HepG2 (cell line): ENCODE measurements around the gene DENND4C. TPM values are rescaled to one million over a fixed set of nuclear protein-coding genes. Genes with fewer than 3 reads are reported as not detected.

Experiments used
- DRAP1 ChIP-seq: IDR thresholded peaks from 2 replicates; pipeline ENCODE4 v1.6.1; 2016; ENCODE audit warnings: missing genetic modification reagents, missing compliant biosample characterization
- E2F5 ChIP-seq: sonication (generic); formaldehyde crosslinking; conservative IDR thresholded peaks from 2 replicates; pipeline ENCODE4 v1.4.0; 2020; ENCODE audit warnings: missing genetic modification reagents
- GLI4 ChIP-seq: sonication (generic); formaldehyde crosslinking; IDR thresholded peaks from 2 replicates; pipeline ENCODE4 v1.5.1; 2020; ENCODE audit warnings: missing genetic modification reagents, mild to moderate bottlenecking, moderate library complexity, borderline replicate concordance
- HOXA7 ChIP-seq: sonication (generic); formaldehyde crosslinking; IDR thresholded peaks from 2 replicates; pipeline ENCODE4 v1.8.1; 2022; ENCODE audit warnings: mild to moderate bottlenecking, missing genetic modification reagents, moderate library complexity
- PLSCR1 ChIP-seq: sonication (generic); formaldehyde crosslinking; IDR thresholded peaks from 2 replicates; pipeline ENCODE4 v1.5.0; 2020; ENCODE audit warnings: missing genetic modification reagents, mild to moderate bottlenecking, borderline replicate concordance
- RAD21 ChIP-seq: fragments of 450-650 bp; formaldehyde crosslinking; IDR thresholded peaks from 2 replicates; pipeline ENCODE4 v1.5.0; 2020; ENCODE audit warnings: mild to moderate bottlenecking
- SOX6 ChIP-seq, 2 experiments: fragments of 450-650 bp in 1 of 2; sonication (generic) in 1 of 2; formaldehyde crosslinking in 1 of 2; IDR thresholded peaks; 2 replicates each; pipeline versions ENCODE4 v1.4.0 to v1.6.1; 2017 to 2020; ENCODE audit warnings: antibody characterized with exemption in 1 of 2, mild to moderate bottlenecking in 1 of 2, missing genetic modification reagents in 1 of 2
- XBP1 ChIP-seq: sonication (generic); formaldehyde crosslinking; IDR thresholded peaks from 2 replicates; pipeline ENCODE4 v1.5.0; 2020; ENCODE audit warnings: missing genetic modification reagents
- ZNF337 ChIP-seq: sonication (generic); formaldehyde crosslinking; IDR thresholded peaks from 2 replicates; pipeline ENCODE4 v1.5.1; 2020; ENCODE audit warnings: missing genetic modification reagents, low read depth, mild to moderate bottlenecking, borderline replicate concordance
- ZNF547 ChIP-seq: sonication (generic); formaldehyde crosslinking; IDR thresholded peaks from 2 replicates; pipeline ENCODE4 v1.5.1; 2020; ENCODE audit warnings: mild to moderate bottlenecking, missing genetic modification reagents
- ZNF616 ChIP-seq: sonication (generic); formaldehyde crosslinking; IDR thresholded peaks from 2 replicates; pipeline ENCODE4 v1.5.0; 2020; ENCODE audit warnings: low read depth, mild to moderate bottlenecking, missing genetic modification reagents
- polyA plus RNA-seq, 8 experiments: library from polyadenylated mRNA; depleted of rRNA in 3 of 8; stranded (reverse) in 7 of 8; unstranded in 1 of 8; fragments of >200 nt; fragmentation: Illumina TruSeq in 4 of 8; extraction: Trizol in 4 of 8; gene quantifications; 2 replicates each; pipeline versions ENCODE4 v1.2.1 to v1.2.3, GENCODE V29; 2011 to 2016; ENCODE audit warnings: low read depth in 4 of 8, missing spikeins in 1 of 8, mixed read lengths in 1 of 8; ENCODE audit not compliant: insufficient read depth in 1 of 8
- total RNA-seq, 5 experiments: library from RNA; depleted of rRNA; stranded (reverse); fragments of >200 nt; fragmentation: Illumina TruSeq; extraction: Trizol; gene quantifications; 2 replicates each; pipeline ENCODE4 v1.2.3, GENCODE V29; 2016; ENCODE audit warnings: low read depth in 1 of 5

DENND4C gene
- total and polyA plus RNA-seq, 2 of the 13 experiments (the other 11 are each of a cell fraction or from before 2014, with no cell fraction given), result 19.1 to 27.2 TPM

GRCh38 chr9:19408316-19408692 lies 177.8 kb downstream of the DENND4C start (continued):
- TF ChIP-seq XBP1 (CRISPR knock-in tag) (no peak), PLSCR1 (no peak), RAD21 (CRISPR knock-in tag) (no peak), DRAP1 (CRISPR knock-in tag) (no peak), SOX6 (IDR thresholded peaks at IDR 0.05) (no peak), SOX6 (CRISPR knock-in tag; IDR thresholded peaks at IDR 0.05) (no peak), E2F5 (CRISPR knock-in tag) (no peak), ZNF337 (CRISPR knock-in tag) (0 out of 2 replicates have a peak, but pooled peaks have one; percentile 33), ZNF616 (CRISPR knock-in tag) (no peak), HOXA7 (CRISPR knock-in tag) (no peak), ZNF547 (CRISPR knock-in tag) (no peak; the same call in 1 of the 2 replicates), GLI4 (CRISPR knock-in tag) (0 out of 2 replicates have a peak, but pooled peaks have one; percentile 16)
